HEK293 (cell line): ENCODE measurements around the gene SEC14L6.

Source experiments
- KLF1 ChIP-seq: fragments of 450-650 bp; formaldehyde crosslinking; IDR thresholded peaks from 2 replicates; pipeline ENCODE4 v1.5.1; 2016; ENCODE audit warnings: missing biosample characterization, missing genetic modification characterization
- ZFP41 ChIP-seq: fragments of 450-650 bp; formaldehyde crosslinking; IDR thresholded peaks from 2 replicates; pipeline ENCODE4 v1.5.1; 2016; ENCODE audit warnings: missing biosample characterization, missing genetic modification characterization, borderline replicate concordance
- ZNF280C ChIP-seq: fragments of 450-650 bp; formaldehyde crosslinking; IDR thresholded peaks from 2 replicates; pipeline ENCODE4 v1.5.1; 2016; ENCODE audit warnings: missing biosample characterization, missing genetic modification characterization
- ZNF335 ChIP-seq: fragments of 450-650 bp; formaldehyde crosslinking; conservative IDR thresholded peaks from 2 replicates; pipeline ENCODE4 v1.5.1; 2016; ENCODE audit warnings: missing biosample characterization, missing genetic modification characterization
- ZNF426 ChIP-seq: fragments of 450-650 bp; formaldehyde crosslinking; IDR thresholded peaks from 2 replicates; pipeline ENCODE4 v1.5.1; 2017; ENCODE audit warnings: missing biosample characterization, missing genetic modification characterization, mild to moderate bottlenecking, inconsistent platforms, moderate library complexity
- ZNF549 ChIP-seq: fragments of 450-650 bp; IDR thresholded peaks from 2 replicates; pipeline ENCODE4 v1.5.1; 2018; ENCODE audit warnings: missing biosample characterization, missing genetic modification characterization, mild to moderate bottlenecking, inconsistent platforms, moderate library complexity
- ZNF624 ChIP-seq: fragments of 450-650 bp; formaldehyde crosslinking; IDR thresholded peaks from 2 replicates; pipeline ENCODE4 v1.5.1; 2017; ENCODE audit warnings: missing biosample characterization, missing genetic modification characterization
- TF ChIP-seq, protein P1 (sequence below): fragments of 450-650 bp; formaldehyde crosslinking; IDR thresholded peaks from 2 replicates; pipeline ENCODE4 v1.5.1; 2016; ENCODE audit warnings: missing biosample characterization, missing genetic modification characterization

DNA sequence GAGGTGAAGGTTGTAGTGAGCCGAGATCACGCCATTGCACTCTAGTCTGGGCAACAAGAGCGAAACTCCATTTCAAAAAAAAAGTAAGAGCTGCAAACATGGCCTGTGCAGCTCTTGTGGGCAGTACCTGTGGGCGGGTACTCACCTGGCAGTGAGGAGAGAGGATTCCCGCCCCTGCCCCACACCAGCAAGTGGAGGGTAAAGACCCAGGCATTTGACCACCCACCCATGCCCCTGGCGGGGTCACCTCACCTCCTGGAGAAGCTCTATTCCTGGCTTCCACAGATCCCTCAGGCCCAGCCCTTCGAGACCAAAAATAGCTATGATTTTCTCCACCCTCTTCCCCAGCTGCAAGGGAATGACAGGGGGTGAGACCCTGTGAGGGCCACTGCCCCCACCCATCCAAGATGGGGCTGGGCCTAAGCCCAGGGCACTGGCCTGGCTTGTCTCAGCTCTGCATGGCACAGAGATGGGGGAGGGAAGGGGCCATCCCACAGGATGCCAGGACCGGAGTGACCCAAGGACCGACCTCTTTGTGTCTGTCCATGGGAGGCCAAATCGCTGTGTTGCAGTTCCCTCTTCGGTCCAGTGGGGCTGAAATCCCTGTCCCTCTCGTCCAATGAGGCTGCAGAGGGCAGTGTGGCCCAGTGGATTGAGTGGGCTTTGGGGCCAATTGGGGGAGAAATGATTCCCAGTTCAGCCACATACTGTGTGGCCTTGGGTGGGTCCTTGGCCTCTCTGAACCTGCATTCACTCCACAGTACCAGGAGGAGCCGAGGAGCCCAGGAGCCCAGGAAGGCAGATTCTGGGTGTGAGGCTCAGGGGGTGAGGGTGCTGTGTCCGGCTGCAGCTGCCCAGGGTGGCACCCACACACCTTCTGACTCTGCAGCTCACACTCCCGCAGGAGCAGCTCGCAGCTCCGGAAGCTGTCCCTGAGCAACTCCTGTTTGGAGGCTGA lies 14.6 kb downstream of the SEC14L6 start:
- TF ChIP-seq ZFP41 (tag by site-specific recombination) (no peak), ZNF335 (tag by site-specific recombination) (no peak), ZNF624 (no peak), ZNF549 (no peak), ZNF426 (tag by site-specific recombination) (no peak), ZNF280C (no peak), KLF1 (tag by site-specific recombination) (no peak)
- TF ChIP-seq, protein P1, sequence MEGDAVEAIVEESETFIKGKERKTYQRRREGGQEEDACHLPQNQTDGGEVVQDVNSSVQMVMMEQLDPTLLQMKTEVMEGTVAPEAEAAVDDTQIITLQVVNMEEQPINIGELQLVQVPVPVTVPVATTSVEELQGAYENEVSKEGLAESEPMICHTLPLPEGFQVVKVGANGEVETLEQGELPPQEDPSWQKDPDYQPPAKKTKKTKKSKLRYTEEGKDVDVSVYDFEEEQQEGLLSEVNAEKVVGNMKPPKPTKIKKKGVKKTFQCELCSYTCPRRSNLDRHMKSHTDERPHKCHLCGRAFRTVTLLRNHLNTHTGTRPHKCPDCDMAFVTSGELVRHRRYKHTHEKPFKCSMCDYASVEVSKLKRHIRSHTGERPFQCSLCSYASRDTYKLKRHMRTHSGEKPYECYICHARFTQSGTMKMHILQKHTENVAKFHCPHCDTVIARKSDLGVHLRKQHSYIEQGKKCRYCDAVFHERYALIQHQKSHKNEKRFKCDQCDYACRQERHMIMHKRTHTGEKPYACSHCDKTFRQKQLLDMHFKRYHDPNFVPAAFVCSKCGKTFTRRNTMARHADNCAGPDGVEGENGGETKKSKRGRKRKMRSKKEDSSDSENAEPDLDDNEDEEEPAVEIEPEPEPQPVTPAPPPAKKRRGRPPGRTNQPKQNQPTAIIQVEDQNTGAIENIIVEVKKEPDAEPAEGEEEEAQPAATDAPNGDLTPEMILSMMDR (tag by site-specific recombination), result no peak
